ENCODE measurements around the gene MESP1.

DNA sequence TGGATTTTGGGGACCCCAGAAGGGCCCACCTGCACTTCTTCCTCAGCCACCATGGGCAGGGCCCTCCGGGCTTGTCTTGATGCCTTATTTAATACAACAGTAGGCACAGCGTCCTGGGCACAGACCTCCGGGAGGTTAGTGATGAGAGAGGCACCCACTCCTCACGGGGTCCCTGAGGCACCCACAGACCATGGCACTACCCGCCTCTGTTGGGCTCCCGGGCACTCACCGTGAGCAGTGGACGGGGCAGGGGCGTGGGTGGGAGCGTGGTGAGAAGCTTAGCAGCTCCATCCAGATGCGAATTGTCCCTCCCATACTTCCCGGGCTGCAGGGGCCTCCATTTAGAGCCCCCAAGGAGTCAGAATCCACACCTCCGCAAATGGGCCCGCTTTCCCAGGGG, 24.8 kb upstream of the MESP1 start:
- TF ChIP-seq EZH2phosphoT487 (IDR thresholded peaks at IDR 0.05; ENCODE audit: insufficient read depth, low read depth) (no peak), EZH2 (IDR thresholded peaks at IDR 0.05; ENCODE audit: insufficient read depth, poor library complexity, severe bottlenecking) (no peak)
